GM18870 (cell line): ENCODE data around the gene COLEC12.

Source experiments
- ATAC-seq: cut with Tn5 transposase; IDR thresholded peaks from one replicate; pipeline ENCODE4 v1.9.1; 2021; ENCODE audit warnings: moderate library complexity; ENCODE audit not compliant: unreplicated experiment

The COLEC12 gene

GRCh38 chr18:500632-501405 lies at the start of gene COLEC12:
Gene COLEC12 (minus strand): TSS chr18:500701. CDS start chr18:500514, 187 bp downstream.
- ATAC-seq, result no peak

- no peak for ATAC-seq
Observed at GRCh38 chr18:549967-550366, 49.5 kb upstream of the COLEC12 start.

- ATAC-seq, result no peak
Observed at GRCh38 chr18:543447-544078, 43.1 kb upstream of the COLEC12 start.

- no peak for ATAC-seq
Observed at GRCh38 chr18:533995-534601, 33.6 kb upstream of the COLEC12 start.

GRCh38 chr18:532632-533031 lies 32.1 kb upstream of the COLEC12 start:
- no peak for ATAC-seq

GRCh38 chr18:532018-532417 lies 31.5 kb upstream of the COLEC12 start:
- ATAC-seq, result no peak

- no peak for ATAC-seq
Observed at GRCh38 chr18:527146-527545, 26.6 kb upstream of the COLEC12 start.

GRCh38 chr18:526681-527080 lies 26.2 kb upstream of the COLEC12 start:
- ATAC-seq, result no peak

- ATAC-seq, result no peak
Observed at GRCh38 chr18:525036-525797, 24.7 kb upstream of the COLEC12 start.

- peak; percentile 69 for ATAC-seq
Observed at GRCh38 chr18:524466-524865, 24.0 kb upstream of the COLEC12 start.

- ATAC-seq, result no peak
Observed at GRCh38 chr18:523561-523960, 23.1 kb upstream of the COLEC12 start.

- peak; percentile 91 for ATAC-seq
Observed at GRCh38 chr18:519019-519879, 18.7 kb upstream of the COLEC12 start.

GRCh38 chr18:518081-518480 lies 17.6 kb upstream of the COLEC12 start:
- ATAC-seq, result no peak

GRCh38 chr18:515838-516237 lies 15.3 kb upstream of the COLEC12 start:
- ATAC-seq, result no peak

GRCh38 chr18:515156-515815 lies 14.8 kb upstream of the COLEC12 start:
- ATAC-seq, result no peak

GRCh38 chr18:513826-514530 lies 13.5 kb upstream of the COLEC12 start:
- no peak for ATAC-seq

GRCh38 chr18:512957-513356 lies 12.5 kb upstream of the COLEC12 start:
- no peak for ATAC-seq

- ATAC-seq, result no peak
Observed at GRCh38 chr18:508835-509234, 8.3 kb upstream of the COLEC12 start.

GRCh38 chr18:507636-508035 lies 7.1 kb upstream of the COLEC12 start:
- ATAC-seq, result no peak
